GM18505 (cell line): ENCODE measurements around the gene HIVEP3.
"Not testable (repeated sequence)": the region's sequence is repeated elsewhere in the genome, so short reads cannot be mapped to it uniquely, and the experiment has no call there.

Experiments
- ATAC-seq: cut with Tn5 transposase; IDR thresholded peaks from one replicate; pipeline ENCODE4 v1.9.1; 2021; ENCODE audit not compliant: unreplicated experiment
- POLR2A ChIP-seq: IDR thresholded peaks from 4 replicates; pipeline ENCODE4 v1.6.1; 2011; ENCODE audit warnings: borderline replicate concordance; ENCODE audit not compliant: insufficient read depth, insufficient read length; ENCODE audit errors: extremely low read depth

Gene HIVEP3

DNA sequence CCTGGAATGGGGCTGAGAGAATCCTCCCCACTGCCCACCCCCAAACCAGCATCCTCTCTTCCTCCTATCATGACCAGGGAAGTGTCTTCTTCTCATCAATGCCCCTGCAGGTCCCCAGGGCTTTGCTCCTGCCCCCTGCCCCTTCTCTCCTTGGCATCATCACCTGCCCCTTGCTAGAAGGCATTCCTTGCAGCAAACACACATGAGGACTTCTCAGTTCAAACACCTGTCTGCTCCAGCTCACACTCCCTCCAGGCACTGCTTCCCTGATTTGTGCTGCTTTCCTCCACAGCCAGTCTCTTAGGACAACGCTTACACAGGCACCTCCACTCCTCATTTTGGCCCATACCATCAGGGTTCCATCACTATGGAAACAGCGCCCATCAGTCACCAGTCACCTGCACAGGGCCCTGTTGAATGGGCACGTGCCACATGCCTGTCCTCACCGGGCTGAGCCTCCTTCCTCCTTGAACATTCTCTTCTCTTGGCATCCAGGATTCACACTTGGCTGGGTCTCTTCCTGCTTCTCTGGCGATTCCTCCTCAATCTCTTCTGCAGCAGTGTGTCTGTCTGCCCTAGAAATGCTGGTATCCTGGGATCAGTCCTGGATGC lies 352.3 kb downstream of the HIVEP3 start:
- no peak for ATAC-seq
- TF ChIP-seq POLR2A, result no peak

DNA sequence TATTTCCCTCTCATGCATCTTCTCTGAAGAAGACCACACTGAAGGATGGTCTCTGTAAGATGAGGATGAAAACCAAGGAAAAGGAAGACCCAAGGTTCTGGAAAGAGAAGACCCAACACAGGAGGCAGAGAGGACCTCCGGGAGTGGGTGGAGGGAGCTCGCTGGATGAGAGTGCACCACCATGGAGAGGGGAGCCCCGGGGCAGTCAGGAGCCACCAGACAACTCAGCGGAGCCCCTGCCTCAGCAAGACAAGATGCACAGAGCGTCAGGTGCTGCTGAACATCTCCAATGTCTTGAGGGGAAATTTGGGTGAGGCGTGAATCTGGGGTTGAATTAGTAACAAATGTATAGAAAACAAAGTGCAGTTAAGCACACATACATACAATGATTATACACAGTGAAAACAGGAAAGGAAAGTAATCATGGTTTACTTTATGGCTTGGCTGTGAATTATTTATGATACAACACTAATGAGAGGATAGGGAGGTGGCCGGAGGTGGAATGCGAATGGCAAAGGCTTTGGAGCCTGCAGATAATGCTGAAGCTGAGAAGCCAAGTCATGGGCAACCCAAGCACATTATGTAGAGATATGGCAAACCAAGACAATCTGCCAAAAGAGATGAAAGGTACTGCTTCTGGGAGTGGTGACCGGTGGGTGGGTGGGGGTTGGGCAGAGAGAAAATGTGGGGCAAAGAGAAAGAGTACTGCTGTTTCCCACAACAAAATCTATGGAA lies 353.8 kb downstream of the HIVEP3 start:
- ATAC-seq, result no peak
- no peak for TF ChIP-seq POLR2A

DNA sequence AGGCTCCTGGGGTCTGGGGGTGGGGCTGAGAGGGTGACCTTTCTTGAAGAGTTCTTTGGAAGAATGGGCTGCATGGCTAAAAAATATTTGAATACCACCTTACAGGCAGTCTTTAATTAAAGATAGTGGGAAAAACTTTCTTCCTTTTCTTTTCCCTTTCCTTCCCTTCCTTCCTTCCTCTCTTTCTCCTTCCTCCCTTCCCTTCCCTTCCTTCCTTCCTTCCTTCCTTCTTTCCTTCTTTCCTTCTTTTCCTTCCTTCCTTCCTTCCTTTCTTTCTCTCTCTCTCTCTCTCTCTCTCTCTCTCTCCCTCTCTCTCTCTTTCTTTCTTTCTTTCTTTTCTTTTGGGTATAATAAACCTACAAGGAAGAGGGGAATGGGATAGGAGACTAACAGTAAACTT lies 356.4 kb downstream of the HIVEP3 start:
- TF ChIP-seq POLR2A, result no peak
- no peak for ATAC-seq

DNA sequence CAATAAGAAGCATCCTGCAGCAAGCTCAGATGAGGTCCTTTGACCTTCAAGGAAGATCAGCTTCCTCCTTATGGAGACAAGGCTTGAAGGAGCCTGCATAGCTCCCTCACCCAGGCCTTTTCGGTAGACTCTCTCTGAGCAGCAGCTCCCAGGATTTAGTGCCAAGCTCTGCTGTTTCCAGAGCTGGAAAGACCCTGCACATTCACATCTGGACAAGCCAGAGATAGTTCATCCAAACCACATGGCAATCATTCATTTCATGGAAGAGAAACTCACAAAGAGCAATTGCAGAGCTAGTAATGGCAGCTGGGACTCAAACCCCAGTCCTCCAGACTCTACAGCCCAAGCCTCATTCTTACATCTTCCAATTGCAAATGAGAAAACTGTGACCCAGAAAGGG lies 357.8 kb downstream of the HIVEP3 start:
- ATAC-seq, result no peak
- no peak for TF ChIP-seq POLR2A

DNA sequence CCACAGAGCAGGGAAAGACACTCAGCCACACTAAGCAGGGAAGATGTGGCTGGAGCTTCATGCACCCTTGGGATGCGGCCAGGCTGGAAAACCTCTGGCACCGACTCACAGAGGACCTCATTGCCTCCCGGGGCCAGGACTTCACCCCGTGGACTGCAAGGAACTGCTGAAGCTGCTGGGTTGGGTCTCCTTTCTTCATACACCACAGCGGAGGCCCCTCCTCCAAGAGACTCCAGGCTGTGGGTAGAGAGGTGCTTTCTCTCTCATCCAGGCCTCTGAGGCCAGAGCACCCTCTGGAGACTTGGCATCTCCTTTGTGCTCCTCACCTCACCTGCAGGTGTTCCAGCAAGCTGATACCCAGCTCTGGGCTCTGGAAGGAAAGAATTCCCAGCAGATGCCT lies 358.2 kb downstream of the HIVEP3 start:
- no peak for ATAC-seq
- no peak for TF ChIP-seq POLR2A

DNA sequence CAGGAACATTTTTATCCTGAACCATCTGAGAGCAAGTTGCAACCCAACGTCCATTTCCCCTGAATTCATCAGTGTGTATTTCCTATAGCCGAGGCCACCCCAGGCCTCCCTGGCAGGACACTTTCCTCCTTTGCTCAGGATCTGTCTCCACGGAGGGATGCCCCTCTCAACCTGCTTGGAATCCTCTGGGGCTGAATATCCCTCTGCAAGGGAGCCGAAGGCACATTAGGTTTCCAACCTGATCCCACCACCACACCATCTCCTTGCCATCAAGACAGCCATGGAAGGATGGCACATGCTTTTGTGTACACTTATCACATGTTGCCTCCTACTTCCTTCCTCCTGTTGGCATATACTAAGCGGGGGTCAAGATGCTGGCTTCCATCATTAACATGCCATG lies 359.4 kb downstream of the HIVEP3 start:
- TF ChIP-seq POLR2A, result no peak
- ATAC-seq, result no peak

DNA sequence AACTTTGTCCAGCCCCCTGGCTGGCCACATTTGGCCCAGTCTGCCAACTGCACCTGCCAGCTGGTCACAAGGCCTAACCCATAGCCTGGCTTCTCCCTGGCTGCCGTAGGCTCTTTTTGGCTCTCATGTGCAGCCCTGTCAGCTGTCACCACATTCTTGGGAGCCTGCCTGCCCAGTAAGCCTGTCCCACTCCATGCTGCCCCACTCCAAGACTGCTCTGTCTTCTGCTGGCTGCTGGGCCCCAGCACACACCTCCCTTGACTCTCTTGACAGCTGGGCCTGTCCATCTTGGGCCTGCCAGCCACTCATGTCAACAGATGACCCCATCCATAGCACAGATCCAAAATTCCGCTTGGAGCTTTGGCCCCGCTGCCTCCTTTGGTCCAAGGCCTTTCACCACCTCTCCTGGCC lies 360.0 kb downstream of the HIVEP3 start:
- no peak for ATAC-seq
- TF ChIP-seq POLR2A, result no peak

DNA sequence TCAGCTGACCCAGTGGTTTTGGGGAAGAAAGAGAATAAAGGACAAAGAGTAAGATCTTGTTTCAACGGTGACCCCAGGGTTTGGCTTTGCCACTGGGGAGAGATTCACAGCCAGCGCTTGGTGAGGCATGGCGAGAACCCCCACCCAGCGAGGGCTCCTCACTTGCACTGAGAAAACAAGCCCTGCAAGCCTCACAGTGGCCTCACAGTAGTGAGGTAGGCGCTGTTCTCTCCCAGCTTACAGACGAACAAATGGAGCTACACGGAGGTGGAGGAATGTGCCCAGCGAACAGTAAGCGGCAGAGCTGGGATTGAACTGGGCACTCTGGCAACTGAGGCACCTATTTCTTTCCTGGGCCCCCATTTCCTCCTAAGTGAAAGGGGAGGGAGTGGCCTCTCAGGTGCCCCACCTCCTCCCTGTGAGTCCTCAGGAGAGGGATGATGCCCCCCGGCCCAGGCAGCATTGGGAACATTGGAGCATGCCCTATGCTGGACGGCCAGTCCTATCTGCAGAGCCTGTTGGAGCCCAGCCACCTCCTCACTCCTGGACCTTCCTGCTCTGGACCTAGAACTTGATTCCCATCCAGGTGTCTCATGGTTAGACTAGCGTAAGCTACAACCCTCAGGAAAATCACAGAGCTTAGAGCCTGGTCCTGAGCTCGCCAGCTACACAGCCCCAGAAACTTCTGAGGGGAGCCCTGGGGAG lies 360.8 kb downstream of the HIVEP3 start:
- no peak for TF ChIP-seq POLR2A
- ATAC-seq, result no peak

DNA sequence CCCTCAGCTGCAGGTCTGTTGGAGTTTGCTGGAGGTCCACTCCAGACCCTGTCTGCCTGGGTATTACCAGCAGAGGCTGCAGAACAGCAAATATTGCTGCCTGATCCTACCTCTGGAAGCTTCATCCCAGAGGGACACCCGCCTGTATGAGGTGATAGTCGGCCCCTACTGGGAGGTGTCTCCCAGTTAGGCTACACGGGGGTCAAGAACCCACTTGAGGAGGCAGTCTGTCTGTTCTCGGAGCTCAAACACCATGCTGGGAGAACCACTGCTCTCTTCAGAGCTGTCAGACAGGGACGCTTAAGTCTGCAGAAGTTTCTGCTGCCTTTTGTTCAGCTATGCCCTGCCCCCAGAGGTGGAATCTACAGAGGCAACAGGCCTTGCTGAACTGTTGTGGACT lies 364.0 kb downstream of the HIVEP3 start:
- not testable (repeated sequence) for ATAC-seq

DNA sequence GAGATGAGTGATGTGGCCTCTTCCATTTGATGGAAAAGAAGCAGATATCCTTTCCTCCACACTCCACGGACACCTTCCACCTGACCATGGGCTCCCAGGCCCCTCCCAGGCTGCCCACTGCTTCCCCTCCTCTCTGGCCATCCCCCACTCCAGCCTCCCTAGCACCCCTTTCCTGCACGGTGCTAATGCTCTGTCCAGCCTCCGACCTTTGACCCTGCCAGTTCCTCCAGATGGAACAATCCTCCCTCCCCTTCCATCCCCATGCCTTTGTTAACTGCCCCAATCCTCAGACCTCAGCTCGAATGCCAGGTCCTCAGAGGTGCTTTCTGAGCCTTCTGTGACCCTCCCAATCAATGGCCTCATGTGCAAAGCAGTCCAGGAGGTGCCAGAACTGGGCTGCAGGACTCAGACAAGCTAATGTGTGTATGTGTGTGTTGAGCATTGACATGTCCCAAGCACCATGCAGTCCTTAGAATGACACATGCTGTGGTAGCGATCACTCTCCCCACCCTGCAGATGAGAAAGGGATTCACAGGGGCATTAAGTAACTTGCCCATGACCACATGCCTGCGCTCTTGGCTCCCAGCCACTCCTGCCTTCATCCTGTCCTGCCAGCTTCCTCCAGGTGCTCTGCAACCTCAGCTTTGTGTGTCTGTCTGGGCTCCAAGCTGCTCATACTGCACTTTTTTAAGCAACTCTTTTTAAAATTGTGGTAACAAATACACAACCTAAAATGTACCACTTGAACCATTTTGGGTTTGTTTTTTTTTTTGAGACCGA lies 370.8 kb downstream of the HIVEP3 start:
- no peak for ATAC-seq
- TF ChIP-seq POLR2A, result no peak

DNA sequence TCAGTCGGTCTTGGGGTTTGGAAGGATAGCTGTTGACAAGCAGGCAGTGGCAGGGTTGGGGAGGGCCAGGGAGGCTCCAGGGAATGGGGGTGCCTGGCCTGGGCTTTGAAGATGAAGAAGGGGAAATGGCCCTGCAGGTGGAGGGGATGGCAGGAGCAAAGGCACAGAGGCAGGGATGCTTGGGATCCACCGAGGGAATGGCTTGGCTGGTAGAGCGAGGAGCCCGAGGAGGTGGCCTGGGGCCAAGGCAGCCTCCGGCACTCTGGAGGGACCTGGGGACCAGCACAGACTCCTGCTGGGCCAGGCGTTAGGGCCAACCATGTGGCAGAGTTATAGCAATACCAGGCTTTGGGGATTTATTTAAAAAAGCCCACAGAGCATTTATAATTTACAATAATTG lies 371.4 kb downstream of the HIVEP3 start:
- no peak for TF ChIP-seq POLR2A
- ATAC-seq, result no peak

DNA sequence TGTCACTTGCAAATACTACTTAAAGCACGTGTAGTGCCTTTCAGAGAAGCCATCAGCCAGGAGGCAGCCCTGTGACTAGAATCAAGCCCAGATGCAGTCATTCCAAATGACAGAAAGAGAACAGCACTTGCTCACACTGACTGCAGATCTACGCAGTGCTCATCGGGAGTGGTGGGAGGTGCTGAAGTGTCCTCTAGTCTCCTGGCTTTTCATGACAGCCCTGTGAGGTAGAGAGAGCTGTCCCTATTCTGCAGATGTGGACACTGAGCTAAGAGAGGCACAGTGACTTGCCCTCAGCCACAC lies 371.9 kb downstream of the HIVEP3 start:
- ATAC-seq, result no peak
- TF ChIP-seq POLR2A, result no peak

DNA sequence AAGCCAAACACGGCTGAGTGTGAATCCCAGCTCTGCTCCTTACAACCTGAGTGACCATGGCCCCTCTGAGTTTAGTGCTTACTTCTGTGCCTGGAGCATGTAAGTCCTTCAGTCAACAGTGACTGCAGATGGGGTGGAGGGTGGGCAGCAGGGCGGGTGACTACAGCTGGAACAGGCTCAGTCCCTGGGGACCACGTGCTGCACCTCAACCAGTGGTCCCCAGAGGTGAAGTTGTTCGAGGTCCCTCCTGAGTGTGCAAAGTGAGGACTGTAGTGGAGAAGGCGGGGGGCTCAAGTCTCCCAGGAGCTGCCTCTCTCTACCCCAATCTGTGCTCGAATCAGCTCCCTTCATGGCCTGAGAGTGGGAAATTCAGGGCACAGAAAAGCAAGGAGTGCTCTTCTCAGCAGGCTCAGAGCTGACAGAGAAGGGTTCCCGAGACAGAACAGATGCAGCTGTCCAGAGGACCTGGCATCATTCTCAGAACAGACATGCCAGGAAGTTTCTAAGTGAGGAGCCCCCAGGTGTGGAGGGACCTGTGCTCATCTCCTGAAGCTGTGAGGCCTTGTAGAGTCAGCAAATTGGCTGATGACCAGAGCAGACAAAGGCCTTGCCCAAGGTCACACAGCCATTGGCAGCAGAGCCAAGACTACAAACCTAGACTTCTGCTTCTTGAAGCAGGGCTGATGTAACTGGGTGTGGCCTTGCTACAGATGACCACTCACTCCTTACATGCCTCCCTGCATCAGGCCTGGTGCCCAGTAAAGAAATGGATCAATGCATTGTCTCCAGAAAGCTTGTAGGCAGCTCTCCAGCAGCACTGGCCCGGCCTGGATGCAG lies 372.5 kb downstream of the HIVEP3 start:
- TF ChIP-seq POLR2A, result no peak
- no peak for ATAC-seq
